ENCODE measurements around the gene GAGE12F.
"Not testable (repeated sequence)": the region's sequence is repeated elsewhere in the genome, so short reads cannot be mapped to it uniquely, and the experiment has no call there.

GAGE12F gene

GRCh38 chrX:49560542-49560941 lies at the start of gene GAGE12F:
TSS of gene GAGE12F (plus strand) at chrX:49560842. CDS start at chrX:49561997, 1,155 bp downstream.
- DNase-seq, result not testable (repeated sequence)

- DNase-seq, result not testable (repeated sequence)
These were observed 28.8 kb upstream of the GAGE12F start, which contains the start of gene GAGE12C for GRCh38 chrX:49531877-49532276. TSS of gene GAGE12C (plus strand) at chrX:49532177. CDS start at chrX:49533332, 1,155 bp downstream.

- DNase-seq, result not testable (repeated sequence)
These were observed 19.2 kb upstream of the GAGE12F start, which contains the start of gene GAGE12D for GRCh38 chrX:49541433-49541832. TSS of gene GAGE12D (plus strand) at chrX:49541733. CDS start at chrX:49542888, 1,155 bp downstream.

- not testable (repeated sequence) for DNase-seq
These were observed 9.7 kb upstream of the GAGE12F start, which contains the start of gene GAGE12E for GRCh38 chrX:49550989-49551388. TSS of gene GAGE12E (plus strand) at chrX:49551289. CDS start at chrX:49552444, 1,155 bp downstream.

GRCh38 chrX:49568728-49569127 lies 8.1 kb downstream of the GAGE12F start:
- not testable (repeated sequence) for DNase-seq

GRCh38 chrX:49569152-49569551 lies 8.5 kb downstream of the GAGE12F start:
- DNase-seq, result not testable (repeated sequence)

- DNase-seq, result not testable (repeated sequence)
These were observed 9.5 kb downstream of the GAGE12F start, which contains the start of gene GAGE12G for GRCh38 chrX:49570100-49570499. TSS of gene GAGE12G (plus strand) at chrX:49570400. CDS start at chrX:49571555, 1,155 bp downstream.

GRCh38 chrX:49579649-49580048 lies 19.0 kb downstream of the GAGE12F start, which contains the start of gene GAGE12H:
TSS of gene GAGE12H (plus strand) at chrX:49579949. CDS start at chrX:49581104, 1,155 bp downstream.
- not testable (repeated sequence) for DNase-seq

GRCh38 chrX:49589196-49589595 lies 28.6 kb downstream of the GAGE12F start, which contains the start of gene GAGE2A:
TSS of gene GAGE2A (plus strand) at chrX:49589496. CDS start at chrX:49590651, 1,155 bp downstream.
- DNase-seq, result not testable (repeated sequence)

GRCh38 chrX:49589769-49590478 lies 29.3 kb downstream of the GAGE12F start:
- not testable (repeated sequence) for DNase-seq

- DNase-seq, result not testable (repeated sequence)
These were observed 29.8 kb downstream of the GAGE12F start for GRCh38 chrX:49590488-49590887.

GRCh38 chrX:49598720-49599119 lies 38.1 kb downstream of the GAGE12F start, which contains the start of gene GAGE1:
TSS of gene GAGE1 (plus strand) at chrX:49599020. CDS start at chrX:49600175, 1,155 bp downstream.
- not testable (repeated sequence) for DNase-seq

GRCh38 chrX:49610718-49611310 lies 50.2 kb downstream of the GAGE12F start:
- DNase-seq, result no peak

Measured in NCI-H187 (cell line).